ENCODE data around the gene AIF1.

- no peak for TF ChIP-seq CTCF (IDR thresholded peaks at IDR 0.05)
- no peak for TF ChIP-seq POLR2A (IDR thresholded peaks at IDR 0.05)
Measured at GRCh38 chr6:31578184-31579118, 36.6 kb upstream of the AIF1 start.
